Left ventricle myocardium inferior (tissue), 1 donor: ENCODE measurements around the gene CYBA. TPM values are rescaled to one million over a fixed set of nuclear protein-coding genes. Genes with fewer than 3 reads are reported as not detected.

Experiments
- DNase-seq: peaks from one replicate; pipeline ENCODE4 v3.0.0-alpha.2; 2020
- H3K27ac ChIP-seq: fragments of 200-600 bp; replicated peaks from 2 replicates; pipeline ENCODE4 v1.8.0; 2021
- H3K27me3 ChIP-seq: fragments of 200-600 bp; 2 replicates; pipeline ENCODE4 v1.8.0; 2021; ENCODE audit warnings: low read depth
- H3K36me3 ChIP-seq: fragments of 200-600 bp; 2 replicates; pipeline ENCODE4 v1.8.0; 2021
- H3K4me1 ChIP-seq: fragments of 200-600 bp; 2 replicates; pipeline ENCODE4 v1.8.0; 2021
- H3K4me3 ChIP-seq: fragments of 200-600 bp; 2 replicates; pipeline ENCODE4 v1.8.0; 2021; ENCODE audit warnings: mild to moderate bottlenecking, moderate library complexity
- H3K9me3 ChIP-seq: fragments of 200-600 bp; replicated peaks from 2 replicates; pipeline ENCODE4 v1.8.0; 2021
- CTCF ChIP-seq: fragments of 200-600 bp; IDR thresholded peaks from 2 replicates; pipeline ENCODE4 v1.8.0; 2021; ENCODE audit warnings: antibody characterized with exemption, mild to moderate bottlenecking, borderline replicate concordance
- intact Hi-C: fragments of 100-400 bp; cut with micrococcal nuclease; formaldehyde crosslinking; loops from one replicate; pipeline ENCODE4 v1.11.0; 2022
- total RNA-seq: library from RNA; stranded (reverse); fragmentation: NEBNext Ultra II Directional; extraction: Animal tissue kit (Norgen Biotek cat#: 25700); gene quantifications from one replicate; pipeline ENCODE4 v1.2.1, GENCODE V29; 2021
- donor health status: DM: no; HTN: yes; CAD: no; lungs with severe emphysema.

CYBA gene
- total RNA-seq, 1 donor from 2014 or later, result 42.6 TPM

- Histone ChIP-seq H3K27ac (peak overlapping the region; percentile 86), H3K27me3 (no peaks in the 10 kb centered on the region), H3K36me3 (peaks cover 87% of the 10 kb centered on the region), H3K4me3 (no peak overlapping the region), H3K4me1 (peaks cover 30% of the 10 kb centered on the region), H3K9me3 (no peaks in the 10 kb centered on the region)
- intact Hi-C loops, result no loop called here
- no peak for TF ChIP-seq CTCF
- DNase-seq, result no peak
Measured at GRCh38 chr16:88627531-88628411, 23.1 kb downstream of the CYBA start.

- intact Hi-C loops, result no loop called here
Measured at GRCh38 chr16:88626646-88627045, 24.2 kb downstream of the CYBA start.

GRCh38 chr16:88624977-88625576 is 25.8 kb downstream of the CYBA start:
- Histone ChIP-seq H3K4me3 (no peak overlapping the region), H3K4me1 (peaks cover 21% of the 10 kb centered on the region), H3K27ac (no peak overlapping the region), H3K27me3 (no peaks in the 10 kb centered on the region), H3K9me3 (no peaks in the 10 kb centered on the region), H3K36me3 (peaks cover 72% of the 10 kb centered on the region)
- no peak for TF ChIP-seq CTCF
- DNase-seq, result no peak
- intact Hi-C loops, result no loop called here

More at GRCh38 chr16:88626646-88627045, 24.2 kb downstream of the CYBA start:
- TF ChIP-seq CTCF, result no peak
- no peak overlapping the region for H3K4me3 ChIP-seq
- H3K27me3 ChIP-seq, result no peaks in the 10 kb centered on the region
- peaks cover 87% of the 10 kb centered on the region for H3K36me3 ChIP-seq
- DNase-seq, result no peak
- H3K27ac ChIP-seq, result no peak overlapping the region
- H3K4me1 ChIP-seq, result peaks cover 30% of the 10 kb centered on the region
- H3K9me3 ChIP-seq, result no peaks in the 10 kb centered on the region

- Histone ChIP-seq H3K36me3 (peaks cover 66% of the 10 kb centered on the region), H3K4me3 (no peak overlapping the region), H3K27me3 (no peaks in the 10 kb centered on the region), H3K4me1 (peaks cover 24% of the 10 kb centered on the region), H3K27ac (no peak overlapping the region), H3K9me3 (no peaks in the 10 kb centered on the region)
- TF ChIP-seq CTCF, result no peak
- DNase-seq, result no peak
- intact Hi-C loops, result no loop called here
Measured at GRCh38 chr16:88624481-88624880, 26.4 kb downstream of the CYBA start.

GRCh38 chr16:88623858-88624257 is 27.0 kb downstream of the CYBA start:
- H3K36me3 ChIP-seq, result peaks cover 68% of the 10 kb centered on the region
- no peaks in the 10 kb centered on the region for H3K9me3 ChIP-seq
- no peak overlapping the region for H3K27ac ChIP-seq
- intact Hi-C loops, result no loop called here
- DNase-seq, result no peak
- peaks cover 24% of the 10 kb centered on the region for H3K4me1 ChIP-seq
- no peaks in the 10 kb centered on the region for H3K27me3 ChIP-seq
- H3K4me3 ChIP-seq, result no peak overlapping the region
- TF ChIP-seq CTCF, result no peak
